ENCODE measurements around the gene PAPPA2. TPM values are rescaled to one million over a fixed set of nuclear protein-coding genes. Genes with fewer than 3 reads are reported as not detected.

The PAPPA2 gene
- total RNA-seq, 4 donors from 2014 or later: 0.35 to 32.2 (median 1.1) TPM

DNA sequence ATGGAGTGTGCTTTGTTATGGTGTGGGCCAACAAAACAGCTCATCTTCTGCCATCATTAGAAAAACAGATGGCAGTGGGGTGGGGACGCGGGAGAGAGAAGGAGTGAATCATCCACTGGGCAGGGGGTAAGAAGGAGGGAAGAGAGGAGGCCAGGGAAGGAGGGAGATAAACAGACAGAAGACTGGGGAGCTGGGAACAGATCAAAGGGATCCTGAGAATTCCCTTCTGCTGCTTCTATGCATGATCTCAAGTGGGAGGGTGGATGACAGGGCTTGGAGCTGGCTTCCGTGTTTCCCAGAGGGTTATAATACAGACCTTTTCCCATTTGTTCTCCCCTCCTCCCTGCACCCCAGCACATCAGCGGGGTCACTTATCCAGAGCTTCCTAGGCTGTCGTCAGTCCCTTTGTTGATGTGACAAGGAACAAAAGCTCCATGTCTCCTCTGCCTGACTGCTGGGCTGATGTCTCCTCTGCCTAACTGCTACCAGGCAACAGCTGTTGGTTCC is 338.6 kb downstream of the PAPPA2 start:
- no peak for TF ChIP-seq POLR2A (IDR thresholded peaks at IDR 0.05)
- TF ChIP-seq, protein P1, sequence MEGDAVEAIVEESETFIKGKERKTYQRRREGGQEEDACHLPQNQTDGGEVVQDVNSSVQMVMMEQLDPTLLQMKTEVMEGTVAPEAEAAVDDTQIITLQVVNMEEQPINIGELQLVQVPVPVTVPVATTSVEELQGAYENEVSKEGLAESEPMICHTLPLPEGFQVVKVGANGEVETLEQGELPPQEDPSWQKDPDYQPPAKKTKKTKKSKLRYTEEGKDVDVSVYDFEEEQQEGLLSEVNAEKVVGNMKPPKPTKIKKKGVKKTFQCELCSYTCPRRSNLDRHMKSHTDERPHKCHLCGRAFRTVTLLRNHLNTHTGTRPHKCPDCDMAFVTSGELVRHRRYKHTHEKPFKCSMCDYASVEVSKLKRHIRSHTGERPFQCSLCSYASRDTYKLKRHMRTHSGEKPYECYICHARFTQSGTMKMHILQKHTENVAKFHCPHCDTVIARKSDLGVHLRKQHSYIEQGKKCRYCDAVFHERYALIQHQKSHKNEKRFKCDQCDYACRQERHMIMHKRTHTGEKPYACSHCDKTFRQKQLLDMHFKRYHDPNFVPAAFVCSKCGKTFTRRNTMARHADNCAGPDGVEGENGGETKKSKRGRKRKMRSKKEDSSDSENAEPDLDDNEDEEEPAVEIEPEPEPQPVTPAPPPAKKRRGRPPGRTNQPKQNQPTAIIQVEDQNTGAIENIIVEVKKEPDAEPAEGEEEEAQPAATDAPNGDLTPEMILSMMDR (IDR thresholded peaks at IDR 0.05): no peak
- no peak overlapping the region for H3K4me3 ChIP-seq
- no peaks in the 10 kb centered on the region for H3K4me1 ChIP-seq
- H3K9me3 ChIP-seq: no peaks in the 10 kb centered on the region
- no peak for DNase-seq
- no peak overlapping the region for H3K27ac ChIP-seq
- H3K27me3 ChIP-seq: no peaks in the 10 kb centered on the region
- H3K36me3 ChIP-seq: no peaks in the 10 kb centered on the region

DNA sequence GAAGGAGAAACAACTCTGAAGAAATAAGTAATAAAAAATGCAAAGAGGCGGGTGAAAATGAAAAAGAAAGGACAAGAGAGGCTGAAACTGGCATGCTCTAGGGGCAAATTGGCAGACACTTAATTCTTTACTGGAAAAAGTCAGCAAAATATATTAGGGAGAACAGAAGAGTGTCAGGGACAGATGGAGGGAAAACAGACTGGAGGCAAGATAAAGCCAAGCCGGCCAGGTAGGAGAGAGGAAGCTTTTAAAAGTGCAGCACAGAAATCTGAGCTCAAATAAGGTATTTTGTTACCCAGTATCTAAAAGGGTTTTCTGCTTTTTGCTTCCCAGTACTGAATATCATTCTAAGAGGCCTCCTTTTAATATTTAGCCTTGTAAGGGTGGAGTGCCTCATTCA is 339.3 kb downstream of the PAPPA2 start:
- TF ChIP-seq, protein P1 (IDR thresholded peaks at IDR 0.05): no peak
- no peak for TF ChIP-seq POLR2A (IDR thresholded peaks at IDR 0.05)
- Histone ChIP-seq H3K27ac (no peak overlapping the region), H3K4me1 (no peaks in the 10 kb centered on the region), H3K9me3 (no peaks in the 10 kb centered on the region), H3K36me3 (no peaks in the 10 kb centered on the region), H3K4me3 (no peak overlapping the region), H3K27me3 (no peaks in the 10 kb centered on the region)
- DNase-seq: no peak

DNA sequence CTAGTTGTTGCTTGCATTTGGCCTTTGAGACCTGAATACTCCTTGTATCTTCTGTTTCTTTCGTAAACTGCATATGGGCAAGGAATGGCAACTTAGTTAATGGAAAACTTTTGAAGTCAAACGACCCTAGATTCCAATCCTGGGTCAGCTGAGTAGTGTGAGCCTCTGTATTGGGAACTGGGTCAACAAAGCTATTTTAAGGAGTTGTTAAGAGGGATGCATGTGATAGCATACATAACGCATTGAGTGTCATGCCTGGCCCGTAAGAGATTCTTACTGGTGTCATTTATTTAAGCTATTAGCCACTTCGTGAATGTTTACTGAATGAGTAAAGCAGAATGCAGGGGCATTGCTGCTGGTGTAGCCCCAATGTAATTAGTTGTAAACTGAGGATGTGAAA is 340.1 kb downstream of the PAPPA2 start:
- H3K4me3 ChIP-seq: no peak overlapping the region
- no peak for DNase-seq
- no peak overlapping the region for H3K27ac ChIP-seq
- H3K4me1 ChIP-seq: no peaks in the 10 kb centered on the region
- no peaks in the 10 kb centered on the region for H3K36me3 ChIP-seq
- H3K27me3 ChIP-seq: no peaks in the 10 kb centered on the region
- TF ChIP-seq, protein P1 (IDR thresholded peaks at IDR 0.05): no peak
- no peak for TF ChIP-seq POLR2A (IDR thresholded peaks at IDR 0.05)
- H3K9me3 ChIP-seq: no peaks in the 10 kb centered on the region

DNA sequence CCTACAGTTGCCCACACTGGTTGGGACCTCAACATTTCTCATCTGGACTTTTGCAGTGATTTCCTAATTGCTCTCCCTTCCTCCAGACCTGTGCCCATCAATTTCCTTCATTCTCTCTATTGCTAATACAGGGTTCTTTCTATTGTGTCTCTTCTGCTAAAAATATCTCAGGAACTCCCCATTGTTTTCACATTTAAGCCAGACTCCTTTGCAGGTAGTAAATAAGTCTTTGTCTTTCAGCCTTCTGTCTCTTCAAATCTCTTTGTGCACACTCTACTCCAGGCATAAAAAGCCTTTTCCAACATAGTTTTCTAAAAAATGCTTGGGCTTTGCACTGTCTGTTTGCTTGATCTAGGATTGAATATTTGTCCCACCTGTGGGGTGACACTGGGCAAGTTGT is 340.6 kb downstream of the PAPPA2 start:
- Histone ChIP-seq H3K36me3 (no peaks in the 10 kb centered on the region), H3K9me3 (no peaks in the 10 kb centered on the region), H3K4me3 (no peak overlapping the region), H3K27me3 (no peaks in the 10 kb centered on the region), H3K4me1 (no peaks in the 10 kb centered on the region), H3K27ac (no peak overlapping the region)
- no peak for TF ChIP-seq POLR2A (IDR thresholded peaks at IDR 0.05)
- TF ChIP-seq, protein P1 (IDR thresholded peaks at IDR 0.05): no peak
- DNase-seq: no peak

DNA sequence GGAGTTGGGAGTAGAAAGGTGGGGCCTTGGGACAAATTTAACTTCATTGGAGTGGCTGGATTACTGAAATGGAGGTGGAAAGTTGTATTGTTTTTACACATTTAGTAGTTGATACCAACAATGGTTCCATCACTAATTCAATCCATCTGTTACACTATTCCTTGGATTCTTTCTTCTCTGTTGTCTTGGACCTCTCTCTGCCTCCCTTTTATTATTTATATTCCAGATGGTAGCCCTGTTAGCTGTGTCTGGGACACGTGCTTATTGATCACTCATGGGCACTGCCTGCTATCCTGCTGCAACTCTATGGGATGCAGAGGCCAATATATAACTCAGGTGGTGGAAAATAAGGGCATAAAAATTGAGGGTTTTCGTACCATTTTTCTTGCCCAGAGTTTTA is 346.3 kb downstream of the PAPPA2 start:
- TF ChIP-seq, protein P1 (IDR thresholded peaks at IDR 0.05): no peak
- TF ChIP-seq POLR2A (IDR thresholded peaks at IDR 0.05): no peak
- no peaks in the 10 kb centered on the region for H3K9me3 ChIP-seq
- no peaks in the 10 kb centered on the region for H3K27me3 ChIP-seq
- no peak overlapping the region for H3K27ac ChIP-seq
- DNase-seq: no peak
- H3K4me1 ChIP-seq: no peaks in the 10 kb centered on the region
- H3K36me3 ChIP-seq: no peaks in the 10 kb centered on the region
- H3K4me3 ChIP-seq: no peak overlapping the region
